GM12892 (cell line): ENCODE measurements around the gene HP.

Experiments
- DNase-seq: peaks from one replicate; pipeline ENCODE4 v3.0.0; 2011; ENCODE audit not compliant: insufficient read length
- FAIRE-seq: peaks from 2 replicates; lab custom pipeline; 2011; peaks lifted over from hg19 to GRCh38; lab: Jason Lieb, UNC
- POLR2A ChIP-seq: IDR thresholded peaks from 2 replicates; pipeline ENCODE4 v1.6.1; 2011; ENCODE audit warnings: low read depth, low read length, control low read depth
- POLR2AphosphoS5 ChIP-seq: IDR thresholded peaks from 2 replicates; pipeline ENCODE4 v1.6.1; 2011; ENCODE audit warnings: low read depth, low read length, control low read depth
- TAF1 ChIP-seq: IDR thresholded peaks from 2 replicates; pipeline ENCODE4 v1.6.1; 2011; ENCODE audit warnings: low read depth, mild to moderate bottlenecking, control low read depth, low read length, borderline replicate concordance

Gene HP

DNA sequence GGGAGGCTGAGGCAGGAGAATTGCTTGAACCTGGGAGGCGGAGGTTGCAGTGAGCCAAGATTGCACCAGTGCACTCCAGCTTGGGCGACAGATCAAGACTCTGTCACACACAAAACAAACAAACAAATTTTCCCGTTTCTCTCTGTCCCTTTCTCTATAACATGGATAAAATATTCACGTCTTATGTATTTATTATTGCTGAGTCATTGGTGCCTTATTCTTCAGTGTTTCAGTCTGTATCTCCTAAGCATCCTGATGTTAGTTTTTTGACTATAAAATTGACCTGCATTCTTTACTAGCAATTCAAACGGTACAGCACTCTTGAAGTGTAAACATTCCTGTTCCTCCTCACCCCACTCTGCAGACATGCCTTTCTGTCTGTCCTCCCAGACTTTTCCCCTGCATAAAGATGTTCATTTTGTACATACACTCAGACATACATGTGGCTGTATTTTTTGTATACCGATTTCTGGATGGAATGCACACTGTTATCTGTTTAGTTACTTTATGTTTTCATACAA, 29.4 kb upstream of the HP start:
- no peak for FAIRE-seq

DNA sequence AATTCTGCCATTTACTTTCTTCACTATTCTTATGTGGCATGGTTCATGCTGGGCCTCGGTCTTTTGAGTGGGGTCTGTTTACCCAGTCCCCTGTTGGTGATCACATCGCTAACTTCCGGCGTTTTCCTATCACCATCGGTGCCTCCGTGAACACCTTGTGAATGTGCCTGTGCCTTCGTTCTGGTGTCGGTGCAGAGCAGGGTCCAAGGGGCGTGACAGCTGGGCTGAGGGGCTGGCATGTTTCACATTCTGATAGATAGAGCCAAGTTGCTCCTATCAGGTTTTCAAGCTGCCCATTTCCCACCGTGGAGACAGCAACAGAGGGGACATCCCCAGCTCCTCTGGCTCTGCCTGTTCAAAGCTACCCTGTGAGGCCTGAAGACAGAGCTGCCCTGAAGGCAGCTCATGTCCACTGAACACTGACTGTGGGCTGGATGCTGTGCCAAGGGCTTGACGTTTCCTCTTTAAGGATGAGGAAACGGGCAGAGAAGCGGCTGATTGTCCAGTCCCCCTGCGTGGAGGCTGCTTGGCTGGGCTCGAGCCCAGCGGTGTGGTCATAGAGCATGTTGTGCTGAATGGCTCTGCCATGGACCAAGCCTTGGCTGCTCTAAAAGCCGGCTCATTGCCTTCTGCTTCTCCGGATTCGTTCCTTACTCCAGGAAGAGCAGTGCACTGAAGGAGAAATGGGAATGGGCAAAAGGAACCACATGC, 28.7 kb upstream of the HP start:
- TF ChIP-seq POLR2A, result no peak
- TF ChIP-seq POLR2AphosphoS5, result no peak
- no peak for TF ChIP-seq TAF1
- FAIRE-seq, result no peak
- no peak for DNase-seq

More for the DNA sequence above, 29.4 kb upstream of the HP start:
- TF ChIP-seq POLR2AphosphoS5 (no peak), TAF1 (no peak), POLR2A (no peak)
- no peak for DNase-seq

DNA sequence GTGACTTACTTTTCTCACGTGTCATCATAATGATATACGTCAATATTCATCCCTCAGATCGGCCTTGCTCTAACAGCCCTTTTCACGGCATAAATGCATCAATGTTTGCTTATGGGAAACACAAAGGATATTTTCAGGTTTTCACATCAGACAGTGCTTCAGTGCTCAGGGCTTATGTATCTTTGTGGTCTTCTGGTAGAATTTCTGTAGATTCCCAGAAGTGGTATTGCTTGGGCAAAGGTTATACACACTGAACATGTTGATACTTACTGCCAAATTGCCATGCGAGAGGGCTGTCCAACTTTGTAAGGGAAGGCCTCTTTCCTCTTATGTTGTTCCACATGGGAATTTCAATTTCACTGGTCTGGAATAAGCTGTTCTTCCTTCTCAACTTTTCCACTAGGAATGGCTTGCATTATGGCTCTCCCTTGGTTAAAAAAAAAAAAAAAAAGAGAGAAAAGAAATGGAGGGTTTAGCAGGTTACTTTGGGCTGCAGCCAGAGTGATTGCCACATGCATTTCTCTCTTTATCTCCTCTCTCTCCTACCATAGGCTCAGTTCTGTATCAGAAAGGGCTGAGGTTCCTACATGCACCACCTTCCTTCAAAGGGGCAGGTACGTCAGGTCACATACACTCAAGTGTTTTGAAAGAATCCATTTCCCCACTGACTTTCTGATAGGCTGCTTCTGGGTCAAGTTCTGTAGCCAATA, 26.5 kb upstream of the HP start:
- DNase-seq, result no peak
- no peak for FAIRE-seq
- TF ChIP-seq POLR2AphosphoS5 (no peak), TAF1 (no peak), POLR2A (no peak)

DNA sequence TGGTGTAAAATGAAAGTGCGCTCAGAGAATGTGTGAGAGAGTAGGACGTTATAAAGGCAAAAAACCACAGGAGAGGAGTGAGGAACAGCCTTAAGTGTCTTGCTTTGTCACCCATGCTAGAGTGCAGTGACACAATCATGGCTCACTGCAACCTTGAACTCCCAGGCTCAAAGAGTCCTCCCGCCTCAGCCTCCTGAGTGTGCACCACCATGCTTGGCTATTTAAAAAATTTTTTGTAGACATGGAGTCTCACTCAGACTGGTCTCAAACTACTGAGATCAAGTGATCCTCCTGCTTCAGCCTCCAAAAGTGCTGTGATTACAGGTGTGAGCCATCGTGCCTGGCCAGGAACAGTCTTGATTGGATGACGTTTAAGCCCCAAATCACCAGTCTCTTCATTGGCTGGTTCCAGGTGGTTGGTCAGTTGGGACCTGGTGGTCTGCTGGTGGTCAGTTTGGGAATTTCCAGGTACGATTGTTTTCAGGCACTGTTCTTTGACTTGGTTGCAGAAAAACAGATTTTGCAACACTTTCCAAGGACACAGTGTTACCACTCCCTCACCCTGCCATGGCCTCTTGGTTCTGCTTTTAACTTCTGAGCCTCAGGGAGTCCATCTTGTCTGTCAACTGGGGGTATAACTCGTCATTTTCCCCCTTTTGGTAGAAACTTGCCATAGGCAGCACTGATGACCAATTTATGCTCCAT, 24.6 kb upstream of the HP start:
- no peak for DNase-seq
- FAIRE-seq, result no peak
- TF ChIP-seq POLR2AphosphoS5, result no peak
- TF ChIP-seq TAF1, result no peak
- no peak for TF ChIP-seq POLR2A

DNA sequence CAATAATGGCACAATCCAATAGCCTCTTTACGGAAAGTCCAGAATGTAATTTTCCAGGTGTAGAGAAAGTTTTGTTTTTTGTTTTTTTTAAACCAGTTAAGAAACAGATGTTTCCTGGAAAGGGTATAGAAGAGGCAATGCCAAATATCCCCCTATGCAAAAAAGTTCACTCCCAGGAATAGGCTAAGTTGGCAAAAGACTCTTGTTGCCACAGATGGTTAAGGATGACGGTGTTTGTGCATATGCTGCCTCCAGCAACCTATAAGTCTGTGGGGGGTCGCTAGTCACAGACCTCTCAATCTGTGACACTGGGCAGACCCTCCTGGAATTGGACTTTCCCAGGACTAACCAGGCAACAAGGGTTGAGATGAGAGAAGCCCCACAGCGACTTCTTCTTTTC, 20.9 kb upstream of the HP start:
- no peak for FAIRE-seq
- DNase-seq, result no peak
- TF ChIP-seq POLR2AphosphoS5, result no peak
- TF ChIP-seq POLR2A, result no peak
- no peak for TF ChIP-seq TAF1

DNA sequence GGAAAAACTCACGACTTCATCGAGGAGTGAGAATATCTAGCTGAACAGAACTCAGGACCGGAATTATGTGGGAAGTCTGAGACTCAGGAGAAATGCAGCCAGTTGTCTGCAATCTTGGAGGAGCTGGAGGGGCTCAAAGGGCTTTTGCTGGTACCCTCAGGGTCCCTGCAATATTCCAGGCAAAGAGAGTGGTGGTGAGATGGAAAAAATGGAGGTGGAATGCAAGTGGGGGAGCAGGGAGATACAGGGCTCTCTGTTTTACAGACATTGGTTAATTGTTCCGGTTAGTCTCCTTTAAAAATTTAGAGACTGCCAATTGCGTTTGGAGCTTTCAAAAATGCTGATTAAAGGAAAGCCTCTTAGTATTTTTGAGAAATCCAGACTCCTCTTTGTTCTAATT, 18.2 kb upstream of the HP start:
- FAIRE-seq, result no peak
- no peak for DNase-seq
- TF ChIP-seq POLR2AphosphoS5 (no peak), TAF1 (no peak), POLR2A (no peak)

DNA sequence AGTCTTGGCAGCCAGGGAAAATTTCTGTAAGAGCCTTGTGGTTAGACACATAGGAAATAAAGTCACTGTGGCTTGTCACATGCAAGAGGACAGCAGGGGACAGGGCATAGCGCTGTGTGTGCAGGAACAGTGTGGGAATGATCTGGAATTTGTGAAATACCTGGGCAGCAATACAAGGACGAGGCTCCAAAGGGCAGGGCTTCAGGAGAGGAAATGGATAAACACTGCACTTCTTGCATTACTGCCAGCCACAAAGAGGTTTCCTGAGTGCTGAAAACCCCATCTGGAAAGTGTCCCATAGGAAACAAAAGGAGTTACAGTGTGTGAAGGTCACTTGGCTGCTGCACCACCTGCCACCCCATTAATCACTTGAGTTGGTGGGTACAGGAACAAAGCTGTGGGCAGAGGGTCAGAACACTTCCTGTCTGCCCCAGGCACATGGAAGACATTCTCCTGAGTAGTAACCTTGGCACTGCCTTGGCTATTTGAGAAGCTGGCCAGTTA, 12.1 kb upstream of the HP start:
- no peak for DNase-seq
- TF ChIP-seq POLR2AphosphoS5 (no peak), TAF1 (no peak), POLR2A (no peak)

DNA sequence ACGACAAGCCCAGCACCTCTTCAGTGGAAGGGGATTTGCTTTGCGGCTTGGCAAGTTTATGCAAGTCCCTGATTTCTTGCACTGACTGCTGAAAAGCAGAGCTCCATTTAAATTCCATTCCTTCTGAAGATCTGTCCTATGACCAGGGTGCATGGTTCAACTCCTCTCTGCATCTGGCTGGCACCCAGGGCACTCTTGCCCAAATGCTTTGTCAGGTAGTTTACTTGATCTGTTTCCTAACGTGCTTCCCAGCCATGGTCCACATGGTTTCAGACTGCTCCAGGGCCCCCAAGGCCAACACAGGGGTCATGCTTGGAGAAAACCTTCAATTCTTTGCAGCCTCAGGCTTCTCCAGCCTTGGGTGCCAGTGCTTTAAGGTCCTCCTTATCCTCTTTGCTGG, 11.2 kb upstream of the HP start:
- TF ChIP-seq POLR2A (no peak), POLR2AphosphoS5 (no peak), TAF1 (no peak)
- no peak for DNase-seq
- FAIRE-seq, result no peak

More for the DNA sequence above, 12.1 kb upstream of the HP start:
- FAIRE-seq, result no peak

DNA sequence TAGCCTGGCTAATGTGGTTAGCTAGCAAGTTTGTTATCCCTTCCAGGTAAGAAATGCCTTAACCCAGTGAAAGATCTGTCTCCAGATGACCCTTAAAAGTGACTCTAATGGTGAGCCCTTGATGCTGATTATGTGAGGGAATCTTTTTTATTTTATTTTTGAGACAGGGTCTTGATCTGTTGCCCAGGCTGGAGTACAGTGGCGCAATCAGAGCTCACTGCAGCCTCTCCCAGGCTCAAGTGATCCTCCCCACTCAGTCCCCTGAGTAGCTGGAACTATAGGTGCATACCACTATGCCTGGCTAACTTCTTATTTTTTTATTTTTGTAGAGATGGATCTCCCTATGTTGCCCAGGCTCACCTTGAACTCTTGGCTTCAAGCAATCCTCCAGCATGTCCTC, 10.8 kb upstream of the HP start:
- no peak for TF ChIP-seq TAF1
- no peak for TF ChIP-seq POLR2AphosphoS5
- no peak for TF ChIP-seq POLR2A
- no peak for DNase-seq
- FAIRE-seq, result no peak

DNA sequence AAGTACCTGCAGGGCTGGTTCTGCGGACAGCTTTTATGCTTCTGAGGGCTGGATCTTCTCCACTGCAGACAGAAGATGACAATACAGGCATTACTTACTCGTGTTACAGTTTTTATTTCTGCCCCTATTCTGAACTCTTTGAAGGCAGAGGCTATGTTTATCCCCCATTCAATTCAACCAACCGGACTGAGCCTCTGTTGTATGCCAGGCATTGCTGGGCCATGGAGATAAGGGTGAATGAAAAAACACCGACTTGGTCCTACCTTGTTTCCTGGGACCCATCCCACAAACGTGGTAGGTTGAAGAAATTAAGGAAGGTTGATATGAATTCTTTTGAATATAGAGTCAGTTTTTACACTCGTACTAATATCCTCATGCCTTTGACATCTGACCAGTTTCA, 10.0 kb upstream of the HP start:
- TF ChIP-seq POLR2A, result no peak
- TF ChIP-seq POLR2AphosphoS5, result no peak
- TF ChIP-seq TAF1, result no peak
- DNase-seq (no peak), FAIRE-seq (no peak)

DNA sequence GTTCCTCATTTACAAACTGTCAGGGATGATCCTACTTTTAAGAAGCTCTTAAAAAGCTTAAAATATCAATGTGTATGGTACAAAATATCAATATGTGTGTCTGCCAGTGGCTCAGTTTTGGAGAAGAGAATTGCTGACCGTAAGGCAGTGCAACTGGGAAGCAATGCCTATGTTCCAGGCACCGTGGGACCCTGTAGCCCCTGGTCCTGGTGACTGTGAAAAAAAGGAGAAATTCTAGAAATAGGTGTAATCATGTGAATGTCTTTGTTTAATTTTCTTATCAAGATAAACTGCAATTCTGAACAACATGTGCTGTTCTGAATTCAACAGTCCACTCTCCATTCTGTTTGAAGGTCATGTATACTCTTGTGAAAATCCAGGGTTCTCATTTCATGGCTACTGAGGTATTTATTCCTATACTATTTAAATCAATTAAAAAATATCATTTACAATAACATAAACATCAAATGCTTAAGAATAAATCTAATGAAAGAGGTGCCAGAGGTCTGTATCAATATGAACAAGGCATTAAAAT, 9.4 kb upstream of the HP start:
- FAIRE-seq, result no peak
- no peak for DNase-seq
- TF ChIP-seq TAF1, result no peak
- TF ChIP-seq POLR2AphosphoS5, result no peak
- no peak for TF ChIP-seq POLR2A
